A549 (cell line): ENCODE results near the gene ANKDD1A.

ENCODE experiments used
- CHD4 ChIP-seq: fragments of 200-600 bp; sonication (generic); IDR thresholded peaks from 2 replicates; pipeline ENCODE4 v1.6.1; 2016; ENCODE audit warnings: antibody characterized with exemption, mild to moderate bottlenecking, borderline replicate concordance
- EP300 ChIP-seq, 2 experiments: fragments of >200 bp; sonication (Bioruptor Twin); formaldehyde crosslinking; IDR thresholded peaks; 2 replicates in 1 of 2; 3 replicates in 1 of 2; pipeline ENCODE4 v1.6.1; 2016 to 2017
- NFE2L2 ChIP-seq: fragments of 150-350 bp; conservative IDR thresholded peaks from 2 replicates; pipeline ENCODE4 v1.6.1; 2014; ENCODE audit warnings: low read length
- POLR2AphosphoS2 ChIP-seq: conservative IDR thresholded peaks from 2 replicates; pipeline ENCODE4 v1.6.1; 2012; ENCODE audit warnings: low read length, improper control_type of control experiment, inconsistent platforms
- SMC3 ChIP-seq: fragments of >200 bp; sonication (Bioruptor Twin); formaldehyde crosslinking; IDR thresholded peaks from 3 replicates; pipeline ENCODE4 v1.6.1; 2018; ENCODE audit warnings: inconsistent platforms
- TF ChIP-seq, protein P1 (sequence below): fragments of >200 bp; sonication (Bioruptor Twin); formaldehyde crosslinking; IDR thresholded peaks from 3 replicates; pipeline ENCODE4 v1.5.1; 2016

DNA sequence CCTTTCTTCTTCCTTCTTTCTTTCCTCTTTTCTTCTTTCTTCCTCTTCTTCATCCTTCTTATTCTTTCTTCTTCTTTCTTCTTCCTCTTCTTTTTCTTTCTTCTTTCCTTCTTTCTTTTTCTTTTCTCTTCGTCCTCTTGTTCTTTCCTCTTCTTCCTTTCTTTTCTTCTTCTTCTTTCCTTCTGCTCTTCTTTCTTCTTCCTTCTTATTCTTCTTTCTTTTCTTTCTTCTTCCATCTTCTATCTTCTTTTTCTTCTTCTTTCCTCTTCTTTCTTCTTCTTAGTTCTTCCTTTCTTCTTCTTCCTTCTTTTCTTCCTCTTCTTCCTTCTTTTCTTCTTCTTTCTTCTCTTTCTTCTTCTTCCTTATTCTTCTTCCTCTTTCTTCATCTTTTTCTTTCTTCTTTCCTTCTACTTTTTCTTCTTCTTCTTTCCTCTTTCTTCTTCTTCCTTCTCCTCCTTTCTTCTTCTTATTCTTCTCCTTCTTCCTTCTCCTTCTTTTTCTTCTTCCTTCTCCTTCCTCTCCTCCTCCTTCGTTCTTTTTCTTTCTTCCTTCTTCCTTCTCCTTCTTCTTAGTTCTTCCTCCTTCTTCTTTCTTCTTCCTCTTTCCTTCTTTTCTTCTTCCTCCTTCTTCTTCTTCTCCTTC is 40.2 kb downstream of the ANKDD1A start:
- TF ChIP-seq, protein P1, sequence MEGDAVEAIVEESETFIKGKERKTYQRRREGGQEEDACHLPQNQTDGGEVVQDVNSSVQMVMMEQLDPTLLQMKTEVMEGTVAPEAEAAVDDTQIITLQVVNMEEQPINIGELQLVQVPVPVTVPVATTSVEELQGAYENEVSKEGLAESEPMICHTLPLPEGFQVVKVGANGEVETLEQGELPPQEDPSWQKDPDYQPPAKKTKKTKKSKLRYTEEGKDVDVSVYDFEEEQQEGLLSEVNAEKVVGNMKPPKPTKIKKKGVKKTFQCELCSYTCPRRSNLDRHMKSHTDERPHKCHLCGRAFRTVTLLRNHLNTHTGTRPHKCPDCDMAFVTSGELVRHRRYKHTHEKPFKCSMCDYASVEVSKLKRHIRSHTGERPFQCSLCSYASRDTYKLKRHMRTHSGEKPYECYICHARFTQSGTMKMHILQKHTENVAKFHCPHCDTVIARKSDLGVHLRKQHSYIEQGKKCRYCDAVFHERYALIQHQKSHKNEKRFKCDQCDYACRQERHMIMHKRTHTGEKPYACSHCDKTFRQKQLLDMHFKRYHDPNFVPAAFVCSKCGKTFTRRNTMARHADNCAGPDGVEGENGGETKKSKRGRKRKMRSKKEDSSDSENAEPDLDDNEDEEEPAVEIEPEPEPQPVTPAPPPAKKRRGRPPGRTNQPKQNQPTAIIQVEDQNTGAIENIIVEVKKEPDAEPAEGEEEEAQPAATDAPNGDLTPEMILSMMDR: no peak
- TF ChIP-seq SMC3: no peak
- no peak for TF ChIP-seq CHD4
- TF ChIP-seq EP300 (IDR thresholded peaks at IDR 0.05): no peak
- TF ChIP-seq NFE2L2: no peak
- TF ChIP-seq POLR2AphosphoS2: no peak
